GM12875 (cell line): ENCODE results near the gene HS3ST6.

ENCODE experiments used
- H3K4me3 ChIP-seq: one replicate; pipeline ENCODE4 v1.5.1; 2011; ENCODE audit warnings: low read depth, low read length, control low read depth
- CTCF ChIP-seq: IDR thresholded peaks from 2 replicates; pipeline ENCODE4 v1.5.1; 2011; ENCODE audit warnings: low read depth, mild to moderate bottlenecking, control low read depth, inconsistent platforms, low read length, moderate library complexity, borderline replicate concordance; ENCODE audit not compliant: insufficient read depth

HS3ST6 gene

DNA sequence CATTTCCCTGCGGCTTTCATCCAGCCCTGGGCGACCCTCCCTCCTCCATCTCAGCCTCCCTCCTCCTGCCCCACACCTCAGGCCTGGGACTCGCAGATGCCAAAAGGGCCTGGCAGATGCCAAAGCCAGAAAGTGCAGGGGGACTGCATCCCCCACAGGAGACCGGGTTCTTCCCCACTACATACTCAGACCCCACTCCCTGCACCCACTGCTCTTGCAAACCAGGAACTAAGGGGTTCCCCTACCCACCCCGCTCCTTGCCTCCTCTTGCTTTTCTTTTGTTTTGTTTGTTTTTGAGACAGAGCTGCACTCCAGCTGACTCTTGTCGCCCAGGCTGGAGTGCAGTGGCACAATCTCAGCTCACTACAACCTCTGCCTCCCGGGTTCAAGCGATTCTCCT lies 3.2 kb downstream of the HS3ST6 start:
- H3K4me3 ChIP-seq, result no peak overlapping the region
- no peak for TF ChIP-seq CTCF

- no peak for TF ChIP-seq CTCF
Measured at GRCh38 chr16:1914084-1914608, 4.1 kb downstream of the HS3ST6 start.

GRCh38 chr16:1913327-1914083 lies 4.7 kb downstream of the HS3ST6 start:
- H3K4me3 ChIP-seq, result no peak overlapping the region
- TF ChIP-seq CTCF, result no peak

More at GRCh38 chr16:1914084-1914608, 4.1 kb downstream of the HS3ST6 start:
- H3K4me3 ChIP-seq, result no peak overlapping the region

- no peak overlapping the region for H3K4me3 ChIP-seq
- no peak for TF ChIP-seq CTCF
Measured at GRCh38 chr16:1912215-1912543, 6.0 kb downstream of the HS3ST6 start.

GRCh38 chr16:1911467-1912214 lies 6.6 kb downstream of the HS3ST6 start:
- TF ChIP-seq CTCF, result no peak
- H3K4me3 ChIP-seq, result no peak overlapping the region

DNA sequence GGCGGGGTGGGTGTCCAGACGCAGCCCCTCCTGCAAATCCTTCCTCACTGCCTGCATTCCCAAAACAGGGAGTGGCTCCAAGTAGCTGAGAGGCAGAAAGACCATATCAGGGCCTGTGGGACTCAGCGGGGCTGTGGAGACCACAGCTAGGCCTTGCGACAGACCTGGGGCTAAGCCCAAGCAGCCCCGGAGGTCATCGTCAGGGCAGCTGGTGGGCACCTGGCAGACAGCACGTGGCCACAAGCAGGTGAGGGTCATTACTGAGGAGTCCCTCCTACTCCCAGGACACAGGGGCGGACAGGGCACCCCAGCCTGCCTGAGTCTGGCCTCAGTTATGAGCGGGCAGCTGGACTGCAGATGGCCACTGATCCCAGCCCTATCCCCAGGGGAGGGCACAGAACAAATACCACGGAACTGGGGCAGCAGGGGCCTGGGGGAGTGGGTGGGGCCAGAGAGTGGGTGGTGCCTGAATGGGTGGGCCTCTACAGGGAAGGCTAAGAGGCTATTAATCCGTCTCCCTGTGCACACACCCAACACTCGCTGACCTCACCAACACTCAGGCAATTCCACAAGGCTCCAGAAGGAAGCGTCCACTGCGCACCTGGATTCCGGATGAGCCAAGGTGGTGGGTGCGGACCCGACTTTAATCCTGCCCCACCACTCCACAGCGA lies 8.5 kb downstream of the HS3ST6 start:
- TF ChIP-seq CTCF, result no peak
- H3K4me3 ChIP-seq, result no peak overlapping the region

- no peak overlapping the region for H3K4me3 ChIP-seq
- no peak for TF ChIP-seq CTCF
Measured at GRCh38 chr16:1908983-1909382, 9.2 kb downstream of the HS3ST6 start.
